NCI-H345 treated with DMSO at 0.1 percent for 48 hours (cell line): ENCODE results near the gene DRD1.
A peak's percentile ranks its signal among the peaks of the same experiment; 100 is the strongest.

Source experiments
- DNase-seq: peaks from one replicate; lab custom pipeline; 2025; ENCODE audit not compliant: unreplicated experiment; lab: John Stamatoyannopoulos, UW

Gene DRD1

DNA sequence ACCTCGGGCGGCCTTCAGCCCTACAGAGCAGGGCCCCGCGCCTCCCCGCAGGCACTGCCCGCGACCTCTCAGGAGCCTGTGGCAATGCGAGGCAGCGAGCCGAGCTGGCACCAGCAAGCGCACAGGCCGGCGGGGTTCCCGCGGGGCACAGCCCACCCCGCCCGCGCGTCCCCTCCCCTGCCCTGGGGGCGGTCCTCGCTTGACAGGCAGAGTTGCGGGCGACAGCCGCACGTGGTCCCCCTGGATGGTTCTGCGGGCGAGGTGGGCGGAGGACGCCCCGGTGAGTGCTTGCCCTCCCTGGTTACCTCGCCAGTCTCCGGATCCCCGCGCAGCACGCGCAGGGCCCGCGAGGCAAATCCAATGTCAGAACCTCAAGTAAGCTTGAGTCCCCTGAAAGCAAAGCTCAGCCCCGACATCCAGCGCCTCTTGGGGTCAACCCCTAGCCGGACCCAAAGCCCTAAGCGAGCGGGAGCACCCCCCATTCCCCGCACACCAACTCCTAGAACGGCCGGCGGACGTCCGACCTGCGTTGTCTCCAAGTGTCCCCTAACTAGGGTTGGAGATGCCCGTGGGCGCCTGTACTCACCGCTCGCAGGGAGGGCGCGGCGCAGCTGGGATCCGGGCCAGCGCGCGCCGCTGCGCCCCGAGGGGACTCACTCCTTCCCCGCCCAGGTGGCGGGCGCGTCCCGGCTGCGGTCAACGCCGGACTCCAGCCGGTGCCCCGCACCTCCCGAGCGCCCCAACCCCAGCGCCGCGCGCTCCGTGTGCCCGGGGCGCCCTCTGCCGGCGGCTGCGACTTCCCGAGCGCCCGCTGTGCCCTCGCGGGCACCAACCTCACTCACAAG is at the start of gene DRD1:
TSS of gene DRD1 (minus strand) at position 123 of the 845 bp plus-strand sequence. CDS start 1,083 bp downstream, outside the sequence.
- DNase-seq, result no peak

DNA sequence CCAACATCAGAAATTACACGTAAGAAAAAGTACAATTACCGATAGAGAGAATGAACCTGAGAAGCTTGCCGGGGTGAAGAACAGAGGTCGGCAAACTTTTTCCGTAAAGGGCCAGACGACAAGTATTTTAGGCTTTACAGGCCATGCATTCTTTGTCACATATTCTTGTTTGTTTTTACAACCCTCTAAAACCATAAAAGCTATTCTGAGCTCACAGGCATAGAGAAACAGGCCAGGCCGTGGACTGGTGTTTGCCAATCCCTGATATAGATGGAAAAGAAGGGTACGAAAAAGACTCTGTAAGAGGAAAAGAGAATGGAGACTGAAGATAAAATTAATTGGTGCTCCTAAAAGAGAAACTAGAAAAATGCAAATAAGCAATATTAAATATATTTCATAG is 49.7 kb upstream of the DRD1 start:
- DNase-seq, result no peak

DNA sequence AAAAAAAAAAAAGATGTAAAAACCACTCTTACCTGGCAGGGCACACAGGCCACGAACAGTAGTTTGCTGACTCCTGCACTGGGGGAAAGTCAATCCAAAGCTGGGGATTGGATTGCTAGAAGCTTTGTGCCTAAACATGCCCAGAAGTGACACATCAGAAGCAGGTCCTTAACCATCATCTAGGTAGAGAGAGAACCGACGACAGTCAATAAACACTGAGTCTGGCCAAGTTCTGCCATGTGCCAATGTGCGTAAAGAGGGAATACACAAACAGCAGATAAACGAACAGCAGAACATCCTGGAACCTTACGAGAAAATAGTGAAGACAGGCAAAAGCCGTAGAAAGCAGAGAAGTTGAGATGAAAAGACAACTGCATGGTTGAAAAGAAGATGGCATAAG is 49.3 kb upstream of the DRD1 start:
- no peak for DNase-seq

DNA sequence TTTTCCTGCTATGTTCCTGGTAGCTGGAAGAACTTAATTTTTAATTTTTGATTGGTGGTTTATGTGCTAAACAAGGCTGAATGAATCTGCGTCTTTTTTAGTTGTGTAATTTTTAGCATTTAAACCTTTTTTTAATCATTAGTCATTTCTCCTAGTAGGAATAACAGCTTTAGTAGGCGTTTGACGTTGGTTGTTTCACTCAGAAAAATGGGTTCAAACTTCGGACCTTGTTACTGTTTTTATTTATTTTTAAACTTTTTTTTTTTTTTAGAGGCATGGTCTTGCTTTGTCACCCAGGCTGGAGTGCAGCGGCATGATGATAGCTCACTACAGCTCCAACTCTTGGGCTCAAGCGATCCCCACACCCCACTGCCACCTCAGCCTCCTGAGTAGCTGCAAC is 47.2 kb upstream of the DRD1 start:
- DNase-seq, result no peak

DNA sequence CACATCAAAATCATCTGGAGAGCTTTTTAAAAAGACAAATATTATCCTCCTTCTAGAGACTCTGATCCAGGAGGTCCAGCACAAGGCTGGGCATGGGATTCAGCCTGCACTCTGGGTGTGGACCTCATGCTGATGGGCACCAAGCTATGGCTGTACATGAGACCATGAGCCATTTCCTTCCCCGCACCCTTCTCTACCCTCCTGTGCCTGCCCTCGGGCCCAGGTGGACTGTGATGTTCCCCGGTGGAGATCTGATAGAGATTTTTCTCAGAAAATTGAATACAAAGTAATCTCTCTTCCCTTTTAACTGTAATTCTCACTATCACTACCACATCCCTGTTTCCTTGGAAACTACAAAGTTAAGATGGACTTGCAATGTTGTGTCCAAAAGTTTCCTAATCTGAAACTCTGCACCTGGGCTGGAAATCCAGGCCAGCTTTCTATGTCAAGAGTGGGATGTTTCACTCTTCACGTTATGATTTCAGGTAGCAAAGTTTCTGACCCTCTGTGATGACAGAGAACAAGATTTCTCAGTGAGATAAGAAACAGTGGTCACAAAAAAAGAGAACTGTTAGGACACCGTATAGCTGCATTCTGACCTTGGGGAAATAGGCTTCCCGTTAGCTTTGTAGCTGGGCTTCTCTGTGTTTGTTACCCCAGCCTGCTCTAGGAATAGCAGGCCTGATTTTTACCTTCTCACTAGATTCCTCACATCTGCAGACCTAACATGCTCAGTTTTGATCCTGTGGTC is 45.9 kb upstream of the DRD1 start:
- DNase-seq, result no peak

- no peak for DNase-seq
Measured at GRCh38 chr5:175487514-175488222, 43.7 kb upstream of the DRD1 start.

GRCh38 chr5:175485631-175486030 is 41.6 kb upstream of the DRD1 start:
- DNase-seq, result no peak

DNA sequence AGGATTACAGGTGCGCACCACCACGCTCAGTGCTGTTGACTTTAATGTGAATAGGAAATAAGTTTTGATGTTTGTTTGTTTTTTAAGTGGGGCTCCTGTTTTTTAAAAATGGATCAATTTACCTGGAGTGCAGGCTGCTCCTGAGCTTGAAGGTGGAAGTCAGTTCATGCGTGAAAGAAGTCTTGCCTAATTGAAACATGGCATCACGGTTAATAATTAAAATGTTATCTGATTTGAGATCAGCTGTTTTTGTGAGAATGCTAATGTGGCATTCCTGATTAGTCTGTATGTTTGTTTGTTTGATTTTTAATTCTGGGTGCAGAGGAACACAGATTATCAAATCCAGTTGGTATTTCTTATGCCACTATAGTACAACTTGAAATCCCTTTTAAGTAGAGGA is 40.8 kb upstream of the DRD1 start:
- no peak for DNase-seq

GRCh38 chr5:175484322-175484721 is 40.3 kb upstream of the DRD1 start:
- no peak for DNase-seq

DNA sequence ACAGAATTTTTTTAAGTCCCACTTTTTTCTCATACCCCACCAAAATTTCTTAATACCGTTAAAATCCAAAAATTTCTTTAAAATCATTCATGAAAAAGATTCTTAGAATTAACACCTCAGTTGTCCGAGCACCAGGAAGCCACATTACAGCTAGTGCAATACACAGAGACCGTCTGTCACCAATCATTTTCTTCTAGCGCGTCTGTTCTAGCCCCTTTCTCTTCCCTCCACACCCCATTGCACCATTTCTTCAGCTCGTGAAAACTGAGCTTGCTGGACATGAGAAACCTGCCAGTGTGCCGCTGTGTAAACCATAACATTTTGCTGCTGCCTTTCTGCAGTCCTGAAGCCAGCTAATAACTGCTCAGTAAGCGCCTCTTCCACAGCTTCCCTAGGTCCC is 39.4 kb upstream of the DRD1 start:
- DNase-seq, result no peak

- DNase-seq, result peak; percentile 62
Measured at GRCh38 chr5:175479125-175479881, 35.3 kb upstream of the DRD1 start.

GRCh38 chr5:175478384-175479124 is 34.6 kb upstream of the DRD1 start, which contains the start of gene SFXN1:
Gene SFXN1, plus strand, starts transcription at chr5:175478560. Its CDS starts 13,544 bp downstream, at chr5:175492104.
- peak; percentile 62 for DNase-seq

DNA sequence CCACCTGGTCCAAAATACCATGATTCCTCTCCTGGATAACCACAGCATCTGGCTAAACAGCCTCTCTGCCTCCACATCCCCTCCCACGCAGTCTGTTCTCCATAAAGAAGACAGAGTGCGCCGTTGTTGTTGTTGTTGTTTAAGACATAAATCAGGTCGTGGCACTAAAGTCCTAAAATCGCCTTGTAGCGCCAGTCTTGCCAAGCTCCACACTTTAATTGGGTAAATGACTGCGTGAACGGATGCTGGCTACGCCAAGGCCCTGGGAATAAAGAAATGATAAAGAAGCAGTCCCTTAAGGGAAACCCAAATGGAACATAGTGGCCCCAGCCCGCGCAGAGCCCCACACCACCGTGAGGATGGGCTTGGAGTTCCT is 34.0 kb upstream of the DRD1 start:
- no peak for DNase-seq

- DNase-seq, result no peak
Measured at GRCh38 chr5:175477440-175477839, 33.5 kb upstream of the DRD1 start.

- DNase-seq, result no peak
Measured at GRCh38 chr5:175475248-175475647, 31.3 kb upstream of the DRD1 start.

- DNase-seq, result no peak
Measured at GRCh38 chr5:175472378-175472777, 28.4 kb upstream of the DRD1 start.

DNA sequence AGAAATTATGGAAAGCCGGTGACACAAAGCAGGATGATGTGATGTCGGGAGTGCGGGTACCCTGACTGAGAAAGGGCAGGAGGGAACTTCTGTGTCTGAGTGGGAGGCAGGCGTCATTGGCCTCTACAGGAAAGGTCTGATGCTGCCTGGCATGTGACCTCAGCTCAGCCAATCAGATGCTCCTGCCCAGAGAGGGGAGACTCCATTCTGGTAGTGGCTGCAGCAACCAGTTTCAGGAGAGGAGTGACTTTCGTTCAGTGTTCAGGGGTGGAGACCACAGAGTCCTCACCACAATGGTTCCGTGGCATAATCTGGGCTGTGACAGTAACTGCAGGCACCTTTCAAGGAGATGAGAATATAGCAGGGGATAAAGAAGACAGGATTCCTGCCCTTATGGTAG is 27.6 kb upstream of the DRD1 start:
- DNase-seq, result no peak

DNA sequence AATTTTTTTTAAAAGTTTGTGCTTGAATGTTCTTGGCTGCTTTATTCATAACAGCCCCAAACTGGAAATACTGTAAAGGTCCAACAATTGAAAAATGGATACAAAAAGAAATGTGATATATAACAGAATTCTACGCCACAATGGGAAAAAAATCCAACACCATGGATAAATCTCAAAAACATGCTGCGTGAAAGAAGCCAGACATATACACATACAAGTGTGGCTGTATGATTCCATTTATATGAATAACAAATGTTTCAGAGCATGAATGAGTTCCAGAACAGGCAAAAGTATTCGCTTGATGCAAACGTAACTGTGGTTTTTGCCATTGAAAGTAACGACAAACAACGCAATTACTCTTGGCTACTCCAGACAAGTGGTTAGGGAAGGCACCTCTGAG is 27.2 kb upstream of the DRD1 start:
- DNase-seq, result no peak

DNA sequence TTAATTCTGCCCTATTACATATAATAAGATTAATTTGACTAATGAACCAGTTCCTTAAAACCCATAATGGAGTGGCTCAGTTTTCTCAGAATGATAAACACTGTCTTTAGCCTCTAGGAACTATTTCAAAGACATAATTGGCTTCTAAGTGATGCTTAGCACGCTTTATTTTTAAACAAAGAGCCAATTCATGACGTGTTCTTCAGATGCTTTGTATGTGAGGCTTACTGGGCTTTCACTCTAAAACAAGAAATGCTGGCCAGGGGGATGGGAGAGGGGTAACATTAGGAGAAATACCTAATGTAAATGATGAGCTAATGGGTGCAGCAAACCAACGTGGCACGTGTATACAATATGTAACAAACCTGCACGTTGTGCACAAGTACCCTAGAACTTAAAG is 26.8 kb upstream of the DRD1 start:
- DNase-seq, result no peak

GRCh38 chr5:175469916-175470315 is 25.9 kb upstream of the DRD1 start:
- DNase-seq, result no peak
